ENCODE results near the gene BIRC5. TPM values are rescaled to one million over a fixed set of nuclear protein-coding genes. Genes with fewer than 3 reads are reported as not detected.

BIRC5 gene
- polyA plus RNA-seq, 1 experiment: 30.7 TPM

- CTCF ChIA-PET: interaction anchor here (0.6 to 3.0 kb wide), 2 partner anchors 66 to 481 kb away, joined by 3 to 13 read pairs; no protein-coding TSS in a partner anchor
- no peak for DNase-seq (ENCODE audit: low read depth)
- no peaks in the 10 kb centered on the region for H3K27me3 ChIP-seq (ENCODE audit: control insufficient read depth, insufficient read depth, low read length)
- no peak for TF ChIP-seq CTCF (IDR thresholded peaks at IDR 0.05; ENCODE audit: insufficient read depth, low read depth, low read length)
- no peak overlapping the region for H3K4me3 ChIP-seq (ENCODE audit: low read depth, low read length)
- no peaks in the 10 kb centered on the region for H3K36me3 ChIP-seq (ENCODE audit: control insufficient read depth, insufficient read depth, low read length)
- POLR2A ChIA-PET: no interaction called here
Observed at GRCh38 chr17:78179372-78179771, 34.7 kb upstream of the BIRC5 start.

GRCh38 chr17:78180083-78180482 lies 34.0 kb upstream of the BIRC5 start:
- TF ChIP-seq CTCF (IDR thresholded peaks at IDR 0.05; ENCODE audit: insufficient read depth, low read depth, low read length): no peak
- ChIA-PET CTCF (interaction anchor here (0.6 to 3.0 kb wide), 2 partner anchors 67 to 482 kb away, joined by 3 to 13 read pairs; no protein-coding TSS in a partner anchor), POLR2A (no interaction called here)
- Histone ChIP-seq H3K4me3 (ENCODE audit: low read depth, low read length) (no peak overlapping the region), H3K27me3 (ENCODE audit: control insufficient read depth, insufficient read depth, low read length) (no peaks in the 10 kb centered on the region), H3K36me3 (ENCODE audit: control insufficient read depth, insufficient read depth, low read length) (no peaks in the 10 kb centered on the region)
- DNase-seq (ENCODE audit: low read depth): no peak

GRCh38 chr17:78180508-78180907 lies 33.5 kb upstream of the BIRC5 start:
- POLR2A ChIA-PET: no interaction called here
- no peaks in the 10 kb centered on the region for H3K36me3 ChIP-seq (ENCODE audit: control insufficient read depth, insufficient read depth, low read length)
- CTCF ChIA-PET: interaction anchor here (3.0 kb wide), 1 partner anchor 67 kb away, joined by 13 read pairs; no protein-coding TSS in a partner anchor

GRCh38 chr17:78182504-78182903 lies 31.5 kb upstream of the BIRC5 start:
- TF ChIP-seq CTCF (IDR thresholded peaks at IDR 0.05; ENCODE audit: insufficient read depth, low read depth, low read length): no peak
- Histone ChIP-seq H3K36me3 (ENCODE audit: control insufficient read depth, insufficient read depth, low read length) (no peaks in the 10 kb centered on the region), H3K27me3 (ENCODE audit: control insufficient read depth, insufficient read depth, low read length) (no peaks in the 10 kb centered on the region), H3K4me3 (ENCODE audit: low read depth, low read length) (no peak overlapping the region)
- POLR2A ChIA-PET: no interaction called here
- CTCF ChIA-PET: interaction anchor here (1.5 kb wide), 1 partner anchor 70 kb away, joined by 4 read pairs; no protein-coding TSS in a partner anchor
- DNase-seq (ENCODE audit: low read depth): no peak

More at GRCh38 chr17:78180508-78180907, 33.5 kb upstream of the BIRC5 start:
- no peaks in the 10 kb centered on the region for H3K27me3 ChIP-seq (ENCODE audit: control insufficient read depth, insufficient read depth, low read length)
- TF ChIP-seq CTCF (IDR thresholded peaks at IDR 0.05; ENCODE audit: insufficient read depth, low read depth, low read length): no peak
- no peak overlapping the region for H3K4me3 ChIP-seq (ENCODE audit: low read depth, low read length)
- no peak for DNase-seq (ENCODE audit: low read depth)

- CTCF ChIA-PET: interaction anchor here (0.7 to 3.7 kb wide), 3 partner anchors 8 to 71 kb away, joined by 3 to 35 read pairs (median 4); no protein-coding TSS in a partner anchor
- no peak overlapping the region for H3K4me3 ChIP-seq (ENCODE audit: low read depth, low read length)
- H3K36me3 ChIP-seq (ENCODE audit: control insufficient read depth, insufficient read depth, low read length): no peaks in the 10 kb centered on the region
- no peak for TF ChIP-seq CTCF (IDR thresholded peaks at IDR 0.05; ENCODE audit: insufficient read depth, low read depth, low read length)
- no peak for DNase-seq (ENCODE audit: low read depth)
- H3K27me3 ChIP-seq (ENCODE audit: control insufficient read depth, insufficient read depth, low read length): no peaks in the 10 kb centered on the region
- POLR2A ChIA-PET: no interaction called here
Observed at GRCh38 chr17:78183916-78184315, 30.1 kb upstream of the BIRC5 start.

All from BJ (cell line).